ENCODE measurements around the gene STRIP1.
"Not testable (repeated sequence)": the region's sequence is repeated elsewhere in the genome, so short reads cannot be mapped to it uniquely, and the experiment has no call there.

Gene STRIP1

GRCh38 chr1:110008971-110009565 is 25.4 kb upstream of the STRIP1 start:
- peak; percentile 35 for DNase-seq

GRCh38 chr1:110011527-110012041 is 22.8 kb upstream of the STRIP1 start:
- DNase-seq = peak; percentile 27

GRCh38 chr1:110012100-110012780 is 22.2 kb upstream of the STRIP1 start:
- no peak for DNase-seq

GRCh38 chr1:110017792-110018191 is 16.6 kb upstream of the STRIP1 start:
- no peak for DNase-seq

GRCh38 chr1:110018396-110018795 is 16.0 kb upstream of the STRIP1 start:
- DNase-seq = no peak

- DNase-seq = no peak
Measured at GRCh38 chr1:110019770-110020169, 14.7 kb upstream of the STRIP1 start.

GRCh38 chr1:110021285-110021684 is 13.1 kb upstream of the STRIP1 start:
- DNase-seq = no peak

GRCh38 chr1:110024613-110025012 is 9.8 kb upstream of the STRIP1 start:
- no peak for DNase-seq

GRCh38 chr1:110030687-110031086 is 3.7 kb upstream of the STRIP1 start:
- DNase-seq = not testable (repeated sequence)

GRCh38 chr1:110032327-110032726 is 2.1 kb upstream of the STRIP1 start:
- DNase-seq = no peak

- DNase-seq = no peak
Measured at GRCh38 chr1:110033421-110033820, 1.0 kb upstream of the STRIP1 start.

GRCh38 chr1:110034040-110034450 is 379 bp upstream of the STRIP1 start:
- DNase-seq = no peak

GRCh38 chr1:110035236-110035752 is 870 bp downstream of the STRIP1 start:
- no peak for DNase-seq

GRCh38 chr1:110038271-110038670 is 3.8 kb downstream of the STRIP1 start:
- DNase-seq = no peak

- DNase-seq = no peak
Measured at GRCh38 chr1:110039641-110040040, 5.2 kb downstream of the STRIP1 start.

GRCh38 chr1:110040548-110040947 is 6.1 kb downstream of the STRIP1 start:
- DNase-seq = no peak

- DNase-seq = no peak
Measured at GRCh38 chr1:110043016-110043415, 8.6 kb downstream of the STRIP1 start.

- no peak for DNase-seq
Measured at GRCh38 chr1:110047463-110047862, 13.0 kb downstream of the STRIP1 start.

GRCh38 chr1:110048240-110048639 is 13.8 kb downstream of the STRIP1 start:
- DNase-seq = no peak

- DNase-seq = no peak
Measured at GRCh38 chr1:110048923-110049601, 14.6 kb downstream of the STRIP1 start.

- no peak for DNase-seq
Measured at GRCh38 chr1:110049801-110050601, 15.6 kb downstream of the STRIP1 start.

- DNase-seq = no peak
Measured at GRCh38 chr1:110050602-110051261, 16.3 kb downstream of the STRIP1 start.

Data from femur (tissue), 1 donor.